Fibroblast of skin of back (primary cell): ENCODE measurements around the gene F5.
"Not testable (repeated sequence)": the region's sequence is repeated elsewhere in the genome, so short reads cannot be mapped to it uniquely, and the experiment has no call there.

Experiments used
- DNase-seq: peaks from one replicate; pipeline ENCODE4 v3.0.0-alpha.2; 2013

Gene F5

DNA sequence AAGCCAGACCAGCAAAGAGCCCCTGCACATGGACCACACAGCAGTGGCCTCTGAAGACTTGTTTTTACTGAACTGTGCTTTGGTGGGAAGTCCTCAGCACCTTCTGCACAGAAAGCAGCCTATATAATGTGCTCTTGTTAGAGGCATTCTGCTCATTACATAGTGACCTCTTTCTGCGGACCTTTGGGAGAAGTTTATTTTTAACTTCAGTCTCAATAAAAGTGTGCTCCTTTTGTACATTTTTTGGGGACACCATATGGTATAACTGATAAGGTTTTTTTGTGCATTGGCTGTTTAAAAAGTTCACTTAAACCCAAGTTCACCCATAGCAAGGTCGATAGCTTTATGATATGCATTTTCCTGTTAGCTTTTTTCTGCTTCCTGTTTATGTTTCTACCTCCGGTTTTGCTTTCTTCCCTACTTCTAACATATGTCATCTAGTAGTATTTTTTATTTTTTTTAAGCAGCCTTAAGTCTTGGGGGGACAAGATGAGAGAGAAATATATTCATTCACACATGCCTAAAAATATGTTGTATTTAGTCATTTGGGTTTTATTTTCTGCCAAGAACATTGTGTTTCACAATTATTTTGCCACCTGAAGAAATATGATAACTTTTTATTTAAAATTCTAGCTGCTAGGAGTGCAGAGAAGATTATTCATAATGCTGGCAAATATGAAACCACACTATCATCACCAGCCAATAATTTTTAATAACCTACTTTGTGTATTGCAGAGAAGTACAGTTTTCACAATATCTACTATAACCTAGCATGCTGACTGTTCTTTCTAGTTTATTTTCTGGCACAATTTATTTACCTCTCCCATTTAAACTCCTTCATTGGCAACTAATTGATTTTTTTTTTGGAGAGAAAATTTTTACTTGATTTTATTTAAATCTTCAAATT is 77.6 kb downstream of the F5 start:
- DNase-seq: no peak

DNA sequence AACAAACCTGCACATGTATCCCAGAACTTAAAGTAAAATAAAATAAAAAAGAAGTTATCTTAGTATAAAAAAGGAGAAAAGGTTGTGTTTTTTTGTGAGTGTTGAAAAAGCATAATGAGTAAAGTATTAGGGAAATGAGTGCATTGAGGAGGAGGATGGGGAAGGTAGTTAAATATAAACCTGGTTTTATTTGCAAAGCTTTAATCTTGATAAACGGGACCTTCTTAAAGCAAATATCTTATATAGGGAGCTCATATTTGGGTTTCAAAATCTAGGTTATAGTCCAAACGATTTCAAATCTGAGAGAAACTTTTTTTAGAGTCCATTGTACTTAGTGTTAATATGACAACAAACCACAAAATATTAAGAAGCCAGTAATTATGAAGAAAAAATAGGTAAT is 78.9 kb downstream of the F5 start:
- DNase-seq: no peak

DNA sequence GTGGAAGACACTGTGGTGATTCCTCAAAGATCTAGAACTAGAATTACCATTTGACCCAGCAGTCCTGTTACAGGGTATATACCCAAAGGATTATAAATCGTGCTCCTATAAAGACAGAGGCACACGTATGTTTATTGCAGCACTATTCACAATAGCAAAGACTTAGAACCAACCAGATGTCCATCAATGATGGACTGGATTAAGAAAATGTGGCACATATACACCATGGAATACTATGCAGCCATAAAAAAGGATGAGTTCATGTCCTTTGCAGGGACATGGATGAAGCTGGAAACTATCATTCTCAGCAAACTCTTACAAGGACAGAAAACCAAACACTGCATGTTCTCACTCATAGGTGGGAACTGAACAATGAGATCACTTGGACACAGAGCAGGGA is 82.7 kb downstream of the F5 start:
- not testable (repeated sequence) for DNase-seq

DNA sequence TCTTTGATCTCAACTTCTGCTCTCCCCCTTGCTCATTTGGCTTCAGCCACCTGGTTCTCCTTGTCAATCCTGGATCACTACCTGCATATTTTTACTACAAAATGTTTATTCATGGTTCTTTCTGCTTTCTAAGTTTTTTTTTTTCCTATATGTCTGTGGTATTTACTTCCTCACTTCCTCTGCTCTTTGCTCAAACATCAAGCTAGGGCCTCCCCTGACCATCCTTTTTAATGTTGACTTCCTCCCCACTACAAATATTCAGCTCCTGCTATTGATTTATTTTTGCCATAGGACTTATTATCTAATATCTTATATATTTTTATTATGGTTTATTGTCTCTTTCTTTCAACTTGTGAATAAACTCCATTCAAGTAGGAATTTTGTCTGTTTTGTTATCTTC is 86.5 kb downstream of the F5 start:
- DNase-seq: no peak

DNA sequence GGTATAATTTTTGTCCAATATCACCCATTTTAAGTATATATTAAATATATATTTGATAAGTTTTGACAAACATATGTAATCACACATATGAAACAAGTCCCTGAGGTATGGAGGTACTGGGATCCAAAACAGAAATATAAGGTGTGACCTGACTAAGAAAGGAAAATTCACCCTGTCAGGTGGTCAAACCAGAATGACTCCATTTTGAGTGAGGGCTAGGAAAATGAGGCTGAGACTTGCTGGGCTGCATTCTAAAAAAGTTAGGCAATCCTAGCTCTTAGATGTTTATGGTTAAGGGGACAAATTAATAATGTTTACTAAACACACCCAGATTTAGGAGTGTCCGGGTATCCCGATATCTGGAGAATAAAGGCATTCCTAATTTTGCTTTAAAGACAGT is 89.0 kb downstream of the F5 start:
- no peak for DNase-seq

DNA sequence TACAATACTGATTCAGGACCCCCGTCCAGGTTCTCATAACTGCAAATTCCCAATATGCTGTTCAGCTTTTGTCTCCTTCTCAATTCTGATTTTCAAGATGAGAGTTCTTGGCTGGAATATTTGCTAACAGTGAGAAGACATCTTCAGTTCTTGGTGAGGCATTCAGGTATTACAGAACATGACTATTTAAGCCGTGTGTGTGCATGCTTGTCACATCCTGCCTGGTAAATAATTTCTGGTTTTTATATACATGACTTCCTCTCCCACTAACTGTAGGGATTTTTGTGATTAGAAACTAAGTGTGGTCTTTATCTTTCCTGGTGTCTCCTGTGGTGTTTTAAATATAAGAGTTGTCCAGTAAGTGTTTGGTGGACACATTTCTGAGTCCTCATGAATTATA is 90.4 kb downstream of the F5 start:
- DNase-seq: no peak

DNA sequence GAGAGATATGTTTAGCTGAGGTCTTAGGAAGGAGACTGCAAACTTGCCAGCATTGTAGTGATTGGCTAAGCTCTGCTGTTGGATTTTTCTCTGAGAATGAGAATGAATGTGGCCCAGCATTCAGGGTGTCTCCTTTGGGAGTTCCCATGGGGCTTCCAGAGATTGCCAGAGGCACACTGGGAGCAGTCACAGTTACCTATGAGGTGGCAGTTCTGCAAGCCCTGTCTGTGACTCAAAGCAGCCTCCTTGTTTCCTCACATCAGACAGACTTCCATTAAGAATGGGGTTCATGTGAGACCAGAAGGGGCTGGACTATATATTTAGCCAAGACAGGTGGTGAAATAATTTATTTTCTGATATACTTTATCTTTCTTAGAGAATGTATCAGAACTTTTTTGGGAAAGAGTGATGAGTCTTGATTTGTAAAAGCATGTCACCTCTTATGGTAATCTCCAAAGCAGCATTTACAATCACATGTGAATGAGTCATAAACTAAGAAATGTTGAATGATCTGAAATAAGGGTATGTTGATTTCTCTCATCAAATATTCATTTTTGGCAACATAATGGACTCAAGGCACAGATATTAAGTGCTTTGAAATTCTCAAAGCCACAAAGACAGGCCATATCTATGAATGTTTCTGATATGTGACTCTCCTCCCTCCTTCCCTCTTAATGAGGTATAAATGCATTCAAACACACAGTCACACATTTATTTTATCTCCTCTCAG is 91.1 kb downstream of the F5 start:
- no peak for DNase-seq

DNA sequence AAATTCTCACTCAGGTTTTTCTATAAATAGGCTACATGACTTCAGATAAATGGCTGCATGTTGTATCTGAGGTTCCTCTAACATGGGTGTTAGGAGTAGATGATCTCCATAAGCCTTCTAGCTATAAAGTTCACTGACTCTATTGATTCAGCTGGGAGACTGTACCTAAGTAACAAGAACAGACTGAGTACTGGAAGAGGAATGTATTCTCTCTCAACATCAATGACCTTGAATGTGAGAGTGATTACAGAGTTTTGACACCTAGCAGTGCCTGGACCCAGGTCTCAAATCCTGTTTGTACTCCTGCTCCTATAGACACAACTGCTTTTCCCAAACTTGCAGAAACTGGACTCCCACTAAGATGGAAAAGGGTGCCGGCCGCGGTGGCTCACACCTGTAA is 91.9 kb downstream of the F5 start:
- DNase-seq: no peak

DNA sequence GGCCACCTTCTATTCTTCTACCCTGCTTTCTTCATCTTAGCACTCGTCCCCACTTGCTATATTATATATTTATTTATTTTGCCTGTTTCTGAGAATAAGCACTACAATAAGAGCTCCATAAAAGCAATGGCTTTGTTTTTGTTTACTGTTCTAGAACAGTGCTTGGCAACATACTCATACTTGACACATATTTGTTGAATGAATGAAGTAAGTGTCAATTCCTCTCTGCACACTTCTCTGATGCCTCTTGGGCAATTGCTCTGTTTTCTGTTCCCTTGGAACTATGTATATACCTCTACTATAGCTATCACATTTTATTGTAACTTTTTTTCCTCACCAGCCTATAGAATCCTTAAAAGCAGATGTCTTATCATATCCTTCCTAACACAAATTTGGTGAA is 93.0 kb downstream of the F5 start:
- no peak for DNase-seq

DNA sequence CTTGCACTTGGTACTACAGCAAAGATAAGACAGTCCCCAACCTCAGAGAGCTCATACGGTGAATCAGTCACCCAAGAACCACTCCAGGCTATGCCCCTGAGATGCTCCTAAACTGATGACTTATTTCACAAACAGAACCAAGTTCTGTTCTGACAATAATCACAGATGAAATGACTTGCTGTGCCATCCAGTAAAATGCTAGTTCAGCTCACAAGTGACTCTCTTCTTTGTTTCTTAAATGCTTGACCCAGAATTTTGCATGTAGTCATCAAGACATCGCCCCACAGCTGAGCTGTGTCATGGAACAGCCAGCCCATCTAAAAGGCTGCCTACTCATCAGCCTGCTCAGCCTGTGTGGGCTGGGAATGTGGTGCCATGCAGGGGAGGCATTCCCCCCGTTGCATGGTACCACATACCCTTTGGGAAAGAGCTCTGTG is 94.4 kb downstream of the F5 start:
- DNase-seq: no peak

DNA sequence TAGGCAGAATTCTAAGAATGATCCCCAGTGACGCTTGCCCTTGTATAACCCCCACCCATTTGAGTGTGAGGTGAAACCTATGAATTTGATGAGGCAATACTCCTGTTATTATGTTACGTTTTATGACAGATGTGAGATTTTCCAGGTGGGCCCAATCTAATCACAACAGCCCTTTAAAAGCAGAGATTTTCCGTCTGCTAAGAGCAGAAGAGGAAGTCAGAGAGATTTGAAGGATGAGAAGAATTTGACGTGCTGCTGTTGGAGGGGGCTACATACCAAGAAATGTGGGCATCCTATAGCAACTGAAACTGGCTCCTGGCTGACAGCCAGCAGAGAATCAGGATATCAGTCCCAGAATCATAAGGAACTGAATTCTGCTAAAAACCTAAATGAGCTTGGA is 98.1 kb downstream of the F5 start:
- no peak for DNase-seq

DNA sequence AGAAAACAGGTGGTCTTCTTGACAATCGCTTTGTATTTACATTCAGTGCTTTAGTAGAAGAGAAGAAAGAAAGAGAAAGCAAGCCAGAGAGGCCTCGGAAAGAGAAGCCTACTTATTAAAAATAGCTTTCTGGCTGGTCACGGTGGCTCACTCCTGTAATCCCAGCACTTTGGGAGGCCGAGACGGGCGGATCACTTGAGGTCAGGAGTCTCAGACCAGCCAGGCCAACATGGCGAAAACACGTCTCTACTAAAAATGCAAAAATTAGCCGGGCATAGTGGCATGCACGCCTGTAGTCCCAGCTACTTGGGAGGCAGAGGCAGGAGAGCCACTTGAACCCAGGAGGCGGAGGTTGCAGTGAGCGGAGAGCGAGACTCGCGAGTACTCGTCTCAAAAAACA is 98.7 kb downstream of the F5 start:
- no peak for DNase-seq

DNA sequence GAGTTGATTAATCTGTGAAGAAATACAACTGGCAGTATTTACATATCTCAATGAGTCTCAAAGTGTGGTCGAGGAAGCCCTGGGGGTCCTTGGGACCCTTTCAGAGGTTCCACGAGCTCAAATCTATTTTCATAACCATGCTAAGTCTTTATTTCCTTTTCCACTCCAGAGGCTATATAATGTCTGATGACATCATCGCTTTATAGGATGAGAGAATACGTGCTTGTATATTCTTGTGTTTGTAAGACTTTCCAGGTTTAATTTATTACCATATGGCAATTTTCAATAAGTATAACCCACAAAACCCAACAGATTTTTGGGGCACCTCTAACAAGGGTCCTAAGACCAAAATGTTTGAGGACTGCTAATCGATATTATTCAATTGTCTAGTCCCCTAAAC is 99.1 kb downstream of the F5 start:
- no peak for DNase-seq

DNA sequence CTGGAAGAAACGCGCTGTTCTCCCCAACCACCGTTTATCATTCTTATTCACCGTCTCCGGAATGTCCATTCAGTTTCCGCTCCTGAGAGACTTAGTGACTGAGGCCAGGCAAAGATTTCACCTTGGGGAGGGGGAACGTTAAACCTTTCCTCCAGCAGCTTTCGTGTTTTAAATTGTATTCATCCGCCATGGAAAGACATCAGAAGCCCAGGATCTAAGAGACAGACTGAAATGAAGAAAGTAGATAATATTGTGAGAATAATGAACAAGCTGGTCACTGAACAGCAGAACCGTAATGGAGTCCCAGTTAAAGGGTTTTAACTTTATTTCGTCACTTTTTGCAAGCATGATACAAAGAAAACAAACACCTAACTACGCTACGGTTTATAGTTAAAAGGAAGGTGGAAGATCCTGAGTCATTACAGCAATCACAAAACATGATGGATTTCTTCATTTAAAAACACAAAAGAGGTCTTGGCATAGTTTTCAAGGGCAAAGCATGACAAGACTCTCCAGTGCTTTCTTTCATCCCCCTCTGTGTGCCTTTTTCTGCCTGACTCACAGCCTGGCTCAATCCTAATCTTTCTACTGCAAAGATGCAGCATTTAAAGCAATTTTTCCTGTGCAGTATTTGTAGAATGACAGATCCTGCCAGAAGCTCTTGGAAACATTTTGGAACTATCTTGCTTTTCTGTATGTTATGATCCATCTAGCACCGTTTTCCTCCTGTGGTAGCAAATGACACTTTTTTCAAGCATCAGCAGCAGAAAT is 99.8 kb downstream of the F5 start:
- peak; percentile 53 for DNase-seq

DNA sequence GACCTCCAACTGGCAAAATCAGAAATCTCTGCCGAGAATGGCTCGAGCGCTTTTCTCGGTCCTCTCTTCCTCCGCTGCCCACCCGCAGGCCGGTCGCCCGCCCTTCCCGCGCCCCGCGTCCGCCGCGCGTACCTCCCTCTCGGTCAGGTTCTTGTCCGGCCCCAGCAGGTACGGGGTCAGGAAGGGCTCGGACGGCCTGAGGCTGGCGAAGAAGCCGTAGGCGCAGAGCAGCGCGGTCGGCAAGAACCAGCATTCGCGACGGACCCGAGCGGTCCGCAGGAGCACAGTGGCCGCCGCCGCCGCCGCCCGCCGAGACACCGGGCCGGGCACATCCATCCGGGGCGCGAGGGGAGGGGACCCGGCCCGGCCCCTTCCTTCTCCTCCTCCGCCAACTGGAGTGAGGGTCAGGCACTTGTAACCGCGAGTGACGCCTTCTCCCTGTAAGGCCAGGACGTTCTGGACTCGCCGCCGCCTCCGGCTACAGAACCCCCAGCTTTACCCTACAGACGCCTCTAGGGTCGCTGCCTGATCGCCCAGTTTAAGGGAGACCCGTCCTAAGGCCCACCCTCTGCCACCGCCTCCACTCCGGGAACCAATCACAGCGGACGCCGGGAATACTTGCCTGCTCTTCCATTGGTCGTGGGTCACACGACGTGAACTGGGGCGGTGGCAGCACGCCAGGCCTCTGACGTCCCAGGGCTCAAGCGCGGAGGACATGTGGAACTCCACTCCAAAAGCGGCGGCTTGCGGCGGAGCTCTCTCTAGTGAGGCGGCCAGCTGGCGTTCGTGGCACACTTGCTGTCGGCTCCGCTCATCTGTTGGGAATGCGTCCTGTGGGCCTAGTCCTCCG is 100.6 kb downstream of the F5 start, which contains the start of gene SLC19A2:
Gene SLC19A2, minus strand, starts transcription at position 514 of the 850 bp plus-strand sequence. Its CDS starts 178 bp downstream, at position 336.
- DNase-seq: peak; percentile 99

DNA sequence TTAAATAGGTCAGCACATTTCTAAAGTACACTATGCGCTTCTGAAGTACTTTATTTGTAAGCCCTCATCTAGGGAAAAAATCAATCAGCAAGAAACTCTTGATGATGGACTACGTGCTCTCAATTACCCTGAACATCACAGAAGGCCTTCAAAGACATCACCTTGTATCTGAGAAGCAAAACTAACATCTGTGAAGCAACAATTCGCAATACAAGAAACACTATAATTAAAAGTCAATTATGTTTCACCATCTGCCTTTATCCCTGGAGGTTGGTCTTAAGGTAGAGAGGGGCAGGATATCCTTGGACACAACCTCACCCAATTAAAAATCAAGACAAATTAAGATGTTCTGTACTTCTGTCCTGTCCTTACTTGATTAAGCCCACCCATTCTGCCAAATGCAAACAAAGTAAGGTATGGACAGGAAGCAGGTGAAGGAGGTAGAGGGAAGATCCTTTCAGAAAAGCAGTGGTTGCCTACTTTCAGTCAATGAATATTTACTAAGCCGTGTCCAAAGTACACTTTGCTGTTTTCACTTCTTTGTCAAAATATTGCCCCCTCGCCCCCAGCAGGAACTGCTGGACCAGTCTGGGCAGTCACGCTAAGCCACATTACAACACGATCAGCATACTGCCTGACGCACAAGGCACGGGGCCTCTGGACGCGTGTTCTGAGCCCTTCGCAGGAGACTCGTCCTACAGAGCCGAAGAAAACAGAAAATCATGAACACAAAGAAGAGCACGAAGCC is 101.4 kb downstream of the F5 start:
- DNase-seq: peak; percentile 57

DNA sequence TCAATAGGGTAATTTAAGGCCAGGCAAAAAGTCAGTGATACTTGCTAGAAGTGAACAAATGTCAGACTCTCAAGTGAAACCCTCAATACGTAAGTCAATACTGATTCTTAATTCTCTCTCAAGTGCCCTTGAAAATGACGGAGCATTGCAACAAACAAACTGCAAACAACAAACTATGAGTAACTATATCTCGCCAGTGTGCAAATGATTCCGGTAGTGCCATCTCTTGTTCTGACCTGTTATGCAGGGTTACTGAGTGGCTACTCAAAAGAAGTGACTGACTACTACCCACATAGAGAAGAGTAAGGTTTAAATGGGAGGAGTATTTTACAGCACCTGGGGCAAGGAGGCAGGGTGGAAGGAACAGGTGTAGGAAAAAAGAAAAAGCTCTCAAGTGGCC is 102.2 kb downstream of the F5 start:
- no peak for DNase-seq

DNA sequence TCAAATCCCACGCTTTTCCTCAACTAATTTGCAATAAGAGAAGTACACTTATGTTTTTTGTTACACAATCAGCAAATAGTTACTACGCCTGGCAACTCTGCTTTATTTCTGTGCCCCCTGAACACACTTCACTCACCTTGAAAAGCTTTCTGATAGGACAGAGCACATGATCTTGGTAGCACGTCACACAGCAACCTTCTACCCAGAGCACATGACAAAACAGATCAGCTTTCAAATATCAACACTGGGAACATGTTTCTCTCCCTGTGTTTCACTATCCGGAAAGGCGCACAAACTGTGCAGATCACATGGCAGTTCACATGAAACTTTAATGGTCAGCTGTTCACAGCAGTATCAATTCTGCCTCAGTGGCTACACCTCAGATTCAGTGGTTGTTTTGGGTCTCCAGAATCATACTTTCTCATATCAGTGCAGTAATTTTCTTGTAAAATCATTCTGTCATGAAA is 102.7 kb downstream of the F5 start:
- no peak for DNase-seq

DNA sequence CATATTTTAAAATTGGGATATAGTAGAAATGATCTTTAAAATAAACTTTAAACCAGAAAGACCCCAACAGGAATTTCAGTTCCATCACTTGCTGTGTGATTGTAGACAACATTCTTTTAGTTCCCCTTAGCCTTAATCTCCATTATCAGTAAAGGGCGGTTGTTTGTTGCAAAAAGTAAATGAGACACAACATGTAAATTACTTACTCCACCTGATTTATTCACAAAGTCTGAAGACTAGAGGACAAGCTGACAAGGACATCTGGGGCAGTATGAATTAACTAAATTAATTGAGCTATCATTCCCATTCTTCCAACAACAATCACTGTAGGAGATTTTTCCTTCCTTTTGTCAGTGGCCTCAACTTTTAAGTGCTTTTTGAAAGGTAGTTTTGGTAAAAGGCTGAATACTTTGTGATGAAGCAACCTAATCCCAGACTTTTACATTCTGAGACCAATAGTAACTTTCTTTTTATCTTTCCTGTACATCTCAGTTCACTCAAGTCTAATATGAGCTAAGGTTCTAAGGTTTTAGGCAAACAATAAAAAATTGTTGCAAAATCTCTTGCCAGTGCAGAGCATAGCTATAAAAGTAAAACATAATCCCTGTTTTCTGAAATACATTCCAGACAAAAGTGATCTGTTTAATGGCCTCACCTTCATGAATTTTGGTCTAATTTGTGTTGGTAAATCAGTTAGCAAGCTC is 106.8 kb downstream of the F5 start:
- no peak for DNase-seq

DNA sequence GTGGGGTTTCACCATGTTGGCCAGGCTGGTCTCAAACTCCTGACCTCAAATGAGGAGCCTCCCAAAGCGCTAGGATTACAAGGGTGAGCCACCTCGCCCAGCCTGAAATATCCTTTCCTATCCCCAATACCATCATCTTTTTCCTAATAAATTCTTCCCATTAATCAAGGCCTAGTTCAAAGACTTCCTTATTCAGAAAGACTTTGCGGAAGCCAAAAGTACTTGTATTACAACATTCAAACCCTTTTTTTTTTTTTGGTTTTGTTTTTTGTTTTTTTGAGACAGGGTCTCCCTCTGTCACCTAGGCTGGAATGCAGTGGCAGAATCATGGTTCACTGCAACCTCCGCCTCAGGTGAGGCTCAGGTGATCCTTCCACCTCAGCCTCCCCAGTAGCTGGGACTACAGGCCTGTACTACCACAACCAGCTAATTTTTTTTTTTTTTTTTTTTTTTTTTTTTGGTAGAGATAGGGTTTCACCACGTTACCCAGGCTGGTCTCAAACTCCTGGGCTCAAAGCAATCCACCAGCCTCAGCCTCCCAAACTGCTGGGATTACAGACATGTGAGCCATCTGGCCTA is 108.1 kb downstream of the F5 start:
- DNase-seq: no peak
